HG02870 (cell line): ENCODE measurements around the gene EHMT1.
"Not testable (repeated sequence)": the region's sequence is repeated elsewhere in the genome, so short reads cannot be mapped to it uniquely, and the experiment has no call there.

Experiments used
- ATAC-seq: cut with Tn5 transposase; IDR thresholded peaks from one replicate; pipeline ENCODE4 v1.9.1; 2021; ENCODE audit warnings: mild to moderate bottlenecking, moderate library complexity; ENCODE audit not compliant: unreplicated experiment

Gene EHMT1

DNA sequence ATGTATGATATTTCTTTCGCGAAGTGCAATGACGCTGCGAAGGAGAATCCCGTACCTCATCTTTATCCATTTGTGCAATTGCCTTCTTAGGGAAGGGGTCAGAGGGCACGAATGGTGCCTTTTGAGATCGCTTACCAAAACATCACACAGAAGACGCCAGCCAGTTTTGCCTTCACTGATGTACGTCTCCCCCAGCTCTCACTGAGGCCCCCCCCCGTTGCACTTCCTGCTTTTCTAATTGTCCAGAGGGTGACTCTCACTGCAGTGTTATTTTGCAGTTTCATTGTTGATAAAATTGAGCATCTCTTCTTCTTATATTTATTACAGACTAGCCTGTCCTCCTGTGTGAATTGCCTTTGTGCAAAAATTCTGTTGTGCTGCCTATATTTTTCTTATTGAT lies 219.8 kb downstream of the EHMT1 start:
- no peak for ATAC-seq

GRCh38 chr9:137843355-137843754 lies 224.6 kb downstream of the EHMT1 start:
- ATAC-seq = no peak

GRCh38 chr9:137851516-137852267 lies 232.9 kb downstream of the EHMT1 start:
- no peak for ATAC-seq

GRCh38 chr9:137853392-137853995 lies 234.7 kb downstream of the EHMT1 start:
- ATAC-seq = no peak

DNA sequence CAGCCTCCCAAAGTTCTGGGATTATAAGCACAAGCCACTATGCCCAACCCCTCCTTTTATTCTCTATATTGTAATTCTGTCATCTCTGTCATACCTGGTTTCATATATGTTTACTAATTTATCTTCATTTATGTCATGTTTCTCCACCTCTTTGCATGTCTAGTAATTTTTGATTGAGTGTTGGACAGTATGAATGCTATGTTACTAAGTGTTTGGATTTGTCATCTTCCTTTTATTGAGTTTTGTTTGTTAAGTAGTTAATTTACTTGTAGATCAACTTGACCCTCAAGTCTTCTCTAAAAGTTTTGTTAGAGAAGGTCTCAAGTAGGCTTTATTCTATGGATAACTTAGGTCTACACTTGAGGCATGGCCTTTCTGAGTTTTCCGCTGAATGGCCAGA lies 241.6 kb downstream of the EHMT1 start:
- no peak for ATAC-seq

- no peak for ATAC-seq
Measured at GRCh38 chr9:137865581-137866145, 246.9 kb downstream of the EHMT1 start.

DNA sequence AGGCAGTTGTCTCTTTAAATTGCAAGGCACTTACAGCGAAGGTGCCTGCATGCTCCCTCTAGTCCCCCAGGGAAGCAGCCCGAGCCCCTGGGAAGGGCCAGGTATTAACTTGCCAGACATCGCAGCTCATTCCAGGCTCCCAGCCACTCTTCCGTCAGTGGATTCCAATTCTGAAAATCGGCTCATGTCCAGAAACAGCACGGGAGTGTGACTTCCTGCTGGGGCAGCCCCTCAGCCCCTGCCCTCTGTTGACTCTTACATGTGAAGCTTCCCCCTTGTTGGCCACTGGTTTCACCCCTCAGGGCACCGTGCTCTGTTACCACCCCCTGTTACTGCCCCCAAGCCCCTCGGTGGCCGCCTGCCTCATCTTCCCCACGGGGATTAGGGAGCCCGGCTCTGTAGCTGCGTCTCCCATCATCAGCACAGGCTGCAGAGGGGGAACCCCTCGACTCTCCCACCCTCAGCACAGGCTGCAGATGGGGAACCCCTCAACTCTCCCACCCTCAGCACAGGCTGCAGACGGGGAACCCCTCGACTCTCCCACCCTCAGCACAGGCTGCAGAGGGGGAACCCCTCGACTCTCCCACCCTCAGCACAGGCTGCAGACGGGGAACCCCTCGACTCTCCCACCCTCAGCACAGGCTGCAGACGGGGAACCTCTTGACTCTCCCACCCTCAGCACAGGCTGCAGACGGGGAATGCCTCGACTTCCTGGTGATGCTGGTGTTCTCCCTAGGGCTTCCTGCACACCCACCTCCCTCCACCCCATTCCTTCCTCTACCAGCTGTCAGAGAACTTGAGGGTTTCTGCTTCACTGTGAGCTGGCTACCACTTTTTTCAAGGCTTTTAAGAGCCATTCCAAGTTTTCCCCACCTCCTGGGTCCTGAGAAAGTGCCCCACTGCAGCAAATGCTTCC lies 247.7 kb downstream of the EHMT1 start:
- ATAC-seq = no peak

DNA sequence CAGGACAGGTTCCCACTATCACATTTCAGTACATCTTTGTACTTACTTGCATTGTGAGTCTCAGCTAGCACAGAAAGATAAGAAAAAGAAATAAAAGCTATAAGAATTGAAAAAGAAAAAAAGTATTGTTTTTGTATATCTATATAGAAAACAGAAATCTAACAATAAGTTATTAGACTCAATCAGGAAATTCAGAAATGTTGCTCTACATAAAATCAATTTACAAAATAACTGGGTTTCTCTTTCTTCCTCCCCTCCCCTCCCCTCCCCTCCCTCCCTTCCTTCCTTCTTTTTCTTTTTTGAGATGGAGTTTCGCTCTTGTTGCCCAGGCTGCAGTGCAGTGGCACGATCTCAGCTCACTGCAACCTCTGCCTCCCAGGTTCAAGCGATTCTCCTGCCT lies 251.6 kb downstream of the EHMT1 start:
- ATAC-seq = no peak

DNA sequence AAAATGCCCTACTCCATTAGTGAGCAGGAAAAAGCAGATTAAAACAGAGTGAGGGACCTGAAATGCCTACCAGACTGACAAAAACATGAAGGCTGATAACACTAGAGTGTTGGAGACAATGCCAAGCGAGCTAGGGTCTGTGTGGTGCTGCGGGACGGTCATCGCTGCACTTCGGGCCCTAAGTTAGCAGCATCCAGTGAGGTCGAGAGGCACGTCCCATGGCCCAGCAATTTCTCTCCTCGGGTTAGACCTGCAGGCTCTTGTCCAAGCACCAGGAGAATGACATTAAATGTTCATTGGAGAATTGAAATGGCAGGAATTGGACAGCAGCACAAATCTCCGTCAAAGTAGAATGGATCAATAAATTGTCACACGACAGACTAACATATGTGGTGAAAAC lies 253.5 kb downstream of the EHMT1 start:
- ATAC-seq = no peak

- ATAC-seq = no peak
Measured at GRCh38 chr9:137873408-137873807, 254.6 kb downstream of the EHMT1 start.

- no peak for ATAC-seq
Measured at GRCh38 chr9:137873858-137874362, 255.1 kb downstream of the EHMT1 start.

- ATAC-seq = no peak
Measured at GRCh38 chr9:137875354-137875753, 256.5 kb downstream of the EHMT1 start.

- ATAC-seq = no peak
Measured at GRCh38 chr9:137875846-137876245, 257.0 kb downstream of the EHMT1 start.

DNA sequence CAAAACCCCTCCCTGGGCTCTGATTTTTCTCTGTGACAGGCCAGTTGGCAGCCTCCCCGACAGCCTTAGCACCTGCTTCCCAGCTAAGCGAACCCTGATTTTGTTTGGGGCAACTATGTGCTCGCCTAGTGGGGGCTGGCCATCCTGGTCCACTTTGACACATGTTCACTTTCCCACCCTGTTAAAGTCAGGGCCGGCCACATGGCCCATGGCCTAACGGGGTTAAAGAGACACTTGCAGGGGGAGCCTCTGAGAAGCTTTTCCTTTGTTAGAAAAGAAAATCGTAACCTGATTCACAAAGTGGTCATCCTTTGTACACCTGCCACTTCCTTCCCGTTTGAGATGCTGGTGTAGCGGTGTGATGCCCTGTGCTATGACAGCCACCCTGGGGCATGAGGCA lies 257.5 kb downstream of the EHMT1 start:
- ATAC-seq = no peak

DNA sequence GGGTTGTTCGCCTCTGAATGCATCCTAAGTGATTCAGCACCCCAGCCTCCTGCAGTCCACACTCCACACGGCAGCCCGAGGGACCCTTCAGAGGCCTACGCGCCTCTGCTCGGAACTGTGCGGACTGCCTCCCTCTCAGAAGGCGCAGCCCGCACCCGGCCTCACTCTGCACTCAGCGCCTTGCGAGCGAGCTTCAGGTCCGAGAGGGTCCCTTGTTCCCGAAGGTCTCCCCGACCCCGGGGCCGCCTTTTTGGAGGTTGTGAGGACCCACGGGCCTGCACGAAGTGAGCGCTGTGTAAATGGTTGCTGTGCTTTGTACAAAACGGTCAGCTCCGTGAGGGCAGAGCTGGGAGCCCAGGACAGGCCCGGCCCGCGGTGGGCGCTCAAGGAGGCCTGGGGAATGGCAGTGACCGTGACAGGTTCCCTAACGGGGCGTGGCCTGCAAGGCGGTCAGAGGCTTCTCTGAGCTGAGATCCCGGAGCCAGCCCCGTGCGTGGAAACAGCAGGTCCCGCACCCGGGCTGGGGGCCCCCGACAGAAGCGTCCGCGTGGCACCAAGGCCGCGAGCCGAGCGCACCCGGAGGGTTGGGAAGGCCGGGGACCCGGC lies 258.1 kb downstream of the EHMT1 start:
- no peak for ATAC-seq

DNA sequence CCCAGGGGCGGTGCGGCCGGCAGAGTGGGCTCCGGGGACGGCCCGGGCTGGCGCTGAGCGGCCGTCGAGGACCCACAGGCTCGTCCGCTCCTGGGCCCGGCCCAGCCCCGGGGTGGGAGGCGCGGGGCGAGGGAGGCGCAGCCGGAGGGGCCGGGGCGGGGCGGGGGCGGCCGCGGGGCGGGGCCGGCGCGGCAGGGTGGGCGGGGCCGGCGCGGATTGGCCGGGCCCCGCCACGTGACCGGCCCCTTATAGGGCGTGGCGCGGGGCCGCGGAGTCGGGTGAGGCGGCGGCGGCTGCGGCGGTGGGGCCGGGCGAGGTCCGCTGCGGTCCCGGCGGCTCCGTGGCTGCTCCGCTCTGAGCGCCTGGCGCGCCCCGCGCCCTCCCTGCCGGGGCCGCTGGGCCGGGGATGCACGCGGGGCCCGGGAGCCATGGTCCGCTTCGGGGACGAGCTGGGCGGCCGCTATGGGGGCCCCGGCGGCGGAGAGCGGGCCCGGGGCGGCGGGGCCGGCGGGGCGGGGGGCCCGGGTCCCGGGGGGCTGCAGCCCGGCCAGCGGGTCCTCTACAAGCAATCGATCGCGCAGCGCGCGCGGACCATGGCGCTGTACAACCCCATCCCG lies 258.8 kb downstream of the EHMT1 start, which contains the start of gene CACNA1B:
Gene CACNA1B (plus strand): TSS at position 277 of the 617 bp plus-strand sequence. CDS start 152 bp downstream, at position 429.
- not testable (repeated sequence) for ATAC-seq

DNA sequence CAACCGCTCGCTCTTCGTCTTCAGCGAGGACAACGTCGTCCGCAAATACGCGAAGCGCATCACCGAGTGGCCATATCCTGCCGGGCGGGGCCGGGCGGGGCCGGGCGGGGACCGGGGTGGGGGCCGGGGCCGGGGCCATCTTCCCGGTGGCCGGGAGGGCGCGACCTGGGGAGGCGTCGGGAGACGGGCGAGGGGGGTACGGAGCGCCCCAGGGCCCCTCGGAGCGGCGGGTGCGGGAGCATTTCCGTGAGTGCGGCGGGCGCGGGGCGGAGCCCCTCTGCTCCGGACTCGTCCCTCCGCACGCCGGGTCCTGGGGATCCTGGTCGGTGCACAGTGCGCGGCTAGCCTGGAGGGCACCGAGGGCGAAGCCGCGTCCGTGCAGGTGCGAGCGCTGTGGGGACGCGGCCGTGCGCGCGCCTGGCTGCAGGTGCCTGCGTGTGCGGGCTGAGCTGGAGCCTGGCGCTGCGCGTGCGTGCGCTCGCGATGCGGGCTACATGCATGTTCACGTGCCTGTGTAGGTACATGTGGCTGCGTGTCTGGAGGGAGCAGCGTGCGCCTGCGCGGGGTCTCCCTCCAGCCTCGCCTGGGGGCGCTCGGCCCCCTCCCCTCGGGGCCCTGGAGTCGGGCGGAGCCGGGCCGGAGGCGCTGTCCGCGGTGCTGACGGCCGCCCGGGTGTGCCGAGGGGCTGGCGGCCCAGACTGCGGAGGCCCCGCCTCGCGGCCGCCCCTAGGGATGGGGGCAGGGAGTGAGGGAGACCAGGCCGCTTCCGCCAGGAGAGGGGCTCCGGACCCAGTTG lies 259.5 kb downstream of the EHMT1 start:
- ATAC-seq = no peak

DNA sequence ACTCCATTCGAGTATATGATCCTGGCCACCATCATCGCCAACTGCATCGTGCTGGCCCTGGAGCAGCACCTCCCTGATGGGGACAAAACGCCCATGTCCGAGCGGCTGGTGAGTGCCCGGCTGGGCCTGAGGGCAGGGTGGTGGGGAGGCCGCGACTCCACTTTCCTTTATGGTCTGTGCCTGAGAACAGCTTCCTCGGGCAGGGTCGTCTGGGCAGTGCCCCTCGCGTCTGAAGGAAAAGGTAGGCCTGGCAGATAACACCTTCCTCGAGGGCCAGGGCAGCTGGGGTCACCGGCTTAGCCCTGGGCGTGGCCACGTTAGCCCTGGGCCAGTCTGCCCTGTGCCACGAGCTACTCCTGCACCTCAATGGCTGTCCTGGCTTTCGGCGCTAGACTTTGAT lies 260.2 kb downstream of the EHMT1 start:
- no peak for ATAC-seq

- ATAC-seq = no peak
Measured at GRCh38 chr9:137879566-137880150, 260.9 kb downstream of the EHMT1 start.
